Lung (tissue), 12 donors: ENCODE measurements around the gene STAT3. TPM values are rescaled to one million over a fixed set of nuclear protein-coding genes. Genes with fewer than 3 reads are reported as not detected.

Source experiments
- ATAC-seq: fragments of 200-7000 bp; cut with Tn5 transposase; one replicate; pipeline ENCODE4 v1.9.1; 2020; ENCODE audit warnings: moderate number of reproducible peaks; ENCODE audit not compliant: insufficient read depth, low FRiP score
- DNase-seq, 3 donors: peaks; one replicate each; pipeline ENCODE4 v3.0.0-alpha.2; 2013 to 2017
- H3K27ac ChIP-seq, 2 donors: one replicate each; pipeline ENCODE4 v1.5.1; 2013; ENCODE audit warnings: mild to moderate bottlenecking in 2 of 2, moderate library complexity in 2 of 2, control low read depth in 1 of 2, inconsistent platforms in 1 of 2, low read depth in 1 of 2, low read length in 1 of 2
- H3K27me3 ChIP-seq, 3 donors: one replicate each; pipeline ENCODE4 v1.5.1; 2013; ENCODE audit warnings: low read length in 2 of 3; ENCODE audit not compliant: control insufficient read depth in 3 of 3, insufficient read depth in 3 of 3
- H3K36me3 ChIP-seq, 4 donors: one replicate each; pipeline ENCODE4 v1.5.1; 2013; ENCODE audit warnings: low read length in 4 of 4, mild to moderate bottlenecking in 1 of 4, moderate library complexity in 1 of 4; ENCODE audit not compliant: control insufficient read depth in 4 of 4, insufficient read depth in 4 of 4
- H3K4me1 ChIP-seq, 5 donors: one replicate each; pipeline ENCODE4 v1.5.1; 2013; ENCODE audit warnings: low read length in 5 of 5, mild to moderate bottlenecking in 2 of 5, moderate library complexity in 1 of 5; ENCODE audit not compliant: control insufficient read depth in 5 of 5, insufficient read depth in 5 of 5
- H3K4me3 ChIP-seq: one replicate; pipeline ENCODE4 v1.5.1; 2013; ENCODE audit warnings: mild to moderate bottlenecking, control low read depth, moderate library complexity
- H3K9ac ChIP-seq, 2 donors: one replicate each; pipeline ENCODE4 v1.5.1; 2013; ENCODE audit warnings: low read length in 2 of 2, control low read depth in 1 of 2; ENCODE audit not compliant: insufficient read depth in 1 of 2
- H3K9me3 ChIP-seq, 4 donors: one replicate each; pipeline ENCODE4 v1.5.1; 2013; ENCODE audit warnings: low read length in 3 of 4, mild to moderate bottlenecking in 1 of 4, moderate library complexity in 1 of 4; ENCODE audit not compliant: control insufficient read depth in 4 of 4, insufficient read depth in 3 of 4
- WGBS, 2 donors: extraction: QIAGEN DNeasy Blood & Tissue Kit; methylation state at CpG; one replicate each; pipeline ENCODE4 v1.1.7; 2013; 5-methylcytosine and 5-hydroxymethylcytosine counted together
- polyA plus RNA-seq, 2 donors: library from polyadenylated mRNA; stranded (reverse); fragments of 200-250 nt; gene quantifications; one replicate each; pipeline ENCODE4 v1.2.1, GENCODE V29; 2013
- total RNA-seq, 2 donors: library from RNA; depleted of rRNA in 1 of 2; stranded (reverse); fragments of >200 nt in 1 of 2; gene quantifications; one replicate each; pipeline ENCODE4 v1.2.1, GENCODE V29; 2014 to 2021
- TF ChIP-seq, protein P1 (sequence below): IDR thresholded peaks from 2 replicates; pipeline ENCODE4 v1.5.1; 2012; ENCODE audit warnings: mild to moderate bottlenecking; ENCODE audit errors: control extremely low read depth, extremely low read depth
- donor health status: control.
- donor health status: control.
- donor health status: Bipolar disorder and iron deficiency.
- donor health status: healthy.
- donor health status: DM: yes; HTN: yes; CAD: no.

The STAT3 gene
- total and polyA plus RNA-seq, 4 donors: 69.9 to 297 (median 239) TPM

GRCh38 chr17:42347606-42348005 is 40.6 kb downstream of the STAT3 start:
- H3K4me3 ChIP-seq: no peak overlapping the region
- ATAC-seq (no peak), DNase-seq (no peak)
- peaks cover 11 to 22% (median 18%) of the 10 kb centered on the region in 4 donors for H3K36me3 ChIP-seq
- no peaks in the 10 kb centered on the region for H3K9me3 ChIP-seq
- H3K4me1 ChIP-seq: peaks cover 0 to 20% (median 0%) of the 10 kb centered on the region in 5 donors
- WGBS, 2 donors: 90 to 92% methylated on average over 3 of the region's 3 CpGs
- H3K27me3 ChIP-seq: no peaks in the 10 kb centered on the region
- TF ChIP-seq, protein P1, sequence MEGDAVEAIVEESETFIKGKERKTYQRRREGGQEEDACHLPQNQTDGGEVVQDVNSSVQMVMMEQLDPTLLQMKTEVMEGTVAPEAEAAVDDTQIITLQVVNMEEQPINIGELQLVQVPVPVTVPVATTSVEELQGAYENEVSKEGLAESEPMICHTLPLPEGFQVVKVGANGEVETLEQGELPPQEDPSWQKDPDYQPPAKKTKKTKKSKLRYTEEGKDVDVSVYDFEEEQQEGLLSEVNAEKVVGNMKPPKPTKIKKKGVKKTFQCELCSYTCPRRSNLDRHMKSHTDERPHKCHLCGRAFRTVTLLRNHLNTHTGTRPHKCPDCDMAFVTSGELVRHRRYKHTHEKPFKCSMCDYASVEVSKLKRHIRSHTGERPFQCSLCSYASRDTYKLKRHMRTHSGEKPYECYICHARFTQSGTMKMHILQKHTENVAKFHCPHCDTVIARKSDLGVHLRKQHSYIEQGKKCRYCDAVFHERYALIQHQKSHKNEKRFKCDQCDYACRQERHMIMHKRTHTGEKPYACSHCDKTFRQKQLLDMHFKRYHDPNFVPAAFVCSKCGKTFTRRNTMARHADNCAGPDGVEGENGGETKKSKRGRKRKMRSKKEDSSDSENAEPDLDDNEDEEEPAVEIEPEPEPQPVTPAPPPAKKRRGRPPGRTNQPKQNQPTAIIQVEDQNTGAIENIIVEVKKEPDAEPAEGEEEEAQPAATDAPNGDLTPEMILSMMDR: no peak
- H3K9ac ChIP-seq: no peak overlapping the region
- peak overlapping the region in 1 of 2 donors; percentile 21 for H3K27ac ChIP-seq

GRCh38 chr17:42347198-42347597 is 41.0 kb downstream of the STAT3 start:
- H3K9me3 ChIP-seq: no peaks in the 10 kb centered on the region
- no peak overlapping the region for H3K4me3 ChIP-seq
- H3K27me3 ChIP-seq: no peaks in the 10 kb centered on the region
- DNase-seq (no peak), ATAC-seq (no peak)
- TF ChIP-seq, protein P1: no peak
- H3K4me1 ChIP-seq: peaks cover 0 to 20% (median 0%) of the 10 kb centered on the region in 5 donors
- H3K27ac ChIP-seq: peak overlapping the region in 1 of 2 donors; percentile 21
- H3K36me3 ChIP-seq: peaks cover 11 to 26% (median 19%) of the 10 kb centered on the region in 4 donors
- no peak overlapping the region for H3K9ac ChIP-seq

DNA sequence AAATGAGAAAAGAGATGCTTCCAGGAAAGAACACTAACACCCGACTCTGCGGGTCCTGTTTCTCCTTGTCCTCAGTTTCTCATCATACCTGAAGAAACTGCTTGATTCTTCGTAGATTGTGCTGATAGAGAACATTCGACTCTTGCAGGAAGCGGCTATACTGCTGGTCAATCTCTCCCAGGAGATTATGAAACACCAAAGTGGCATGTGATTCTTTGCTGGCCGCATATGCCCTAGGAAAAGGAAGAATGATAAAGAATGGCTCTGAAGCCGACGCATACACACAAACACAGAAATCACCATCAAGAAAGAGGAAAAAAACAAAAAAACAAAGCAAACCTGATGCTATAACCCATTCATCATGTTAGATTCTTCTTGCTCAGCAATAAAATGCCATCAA is 41.8 kb downstream of the STAT3 start:
- Histone ChIP-seq H3K4me3 (no peak overlapping the region), H3K4me1 (peaks cover 0 to 23% (median 0%) of the 10 kb centered on the region in 5 donors), H3K27me3 (no peaks in the 10 kb centered on the region), H3K27ac (no peak overlapping the region), H3K9ac (no peak overlapping the region), H3K9me3 (no peaks in the 10 kb centered on the region), H3K36me3 (peaks cover 11 to 26% (median 22%) of the 10 kb centered on the region in 4 donors)
- no peak for DNase-seq
- 62 to 78% methylated on average over 8 of the region's 8 CpGs for WGBS, 2 donors
- ATAC-seq: peak; percentile 41
- TF ChIP-seq, protein P1: no peak

- Histone ChIP-seq H3K4me1 (peaks cover 0 to 25% (median 0%) of the 10 kb centered on the region in 5 donors), H3K9me3 (no peaks in the 10 kb centered on the region), H3K27me3 (no peaks in the 10 kb centered on the region), H3K27ac (no peak overlapping the region), H3K4me3 (no peak overlapping the region), H3K36me3 (peaks cover 18 to 27% (median 26%) of the 10 kb centered on the region in 4 donors), H3K9ac (no peak overlapping the region)
- TF ChIP-seq, protein P1: no peak
- DNase-seq (no peak), ATAC-seq (no peak)
- 70 to 82% methylated on average over 13 of the region's 13 CpGs for WGBS, 2 donors
These were observed 42.7 kb downstream of the STAT3 start for GRCh38 chr17:42345396-42346073.
